PC-3 (cell line): Measurements from ENCODE around the gene MYH11. TPM values are rescaled to one million over a fixed set of nuclear protein-coding genes. Genes with fewer than 3 reads are reported as not detected.

Experiments
- ATAC-seq: fragments of 200-7000 bp; cut with Tn5 transposase; 2 replicates; pipeline ENCODE4 v1.9.1; 2020; ENCODE audit warnings: mild to moderate bottlenecking, moderate library complexity
- BruUV-seq: library from RNA; stranded (reverse); fragments of 400-500 nt; replicated peaks from 2 replicates; lab custom pipeline; 2021; lab: Mats Ljungman, UMichigan
- CTCF ChIA-PET: fragments of 300-600 bp; sonication (Branson Sonifier 250); formaldehyde crosslinking; loops from one replicate; lab custom pipeline; 2022; ENCODE audit warnings: antibody characterized with exemption; lab: Charles Lee
- POLR2A ChIA-PET: fragments of 300-600 bp; sonication (Branson Sonifier 250); formaldehyde crosslinking; loops from one replicate; lab custom pipeline; 2022; ENCODE audit warnings: antibody characterized with exemption; ENCODE audit not compliant: unreplicated experiment; lab: Charles Lee
- DNase-seq: peaks from one replicate; pipeline ENCODE4 v3.0.0-alpha.2; 2015
- H2AFZ ChIP-seq: fragments of 300-600 bp; sonication (generic); 2 replicates; pipeline ENCODE4 v1.6.0; 2016; ENCODE audit warnings: antibody characterized with exemption, low read length
- H3F3A ChIP-seq: fragments of 300-600 bp; sonication (generic); one replicate; pipeline ENCODE4 v1.6.0; 2017; ENCODE audit warnings: antibody characterized with exemption, low read length, control low read depth, mild to moderate bottlenecking; ENCODE audit not compliant: unreplicated experiment
- H3K27ac ChIP-seq: fragments of 300-600 bp; sonication (generic); 2 replicates; pipeline ENCODE4 v1.5.1; 2016; ENCODE audit warnings: mild to moderate bottlenecking, low read length
- H3K27me3 ChIP-seq: fragments of 300-600 bp; sonication (generic); 2 replicates; pipeline ENCODE4 v1.6.1; 2016; ENCODE audit warnings: low read length, mixed read lengths
- H3K36me3 ChIP-seq: fragments of 300-600 bp; sonication (generic); 2 replicates; pipeline ENCODE4 v1.6.1; 2016; ENCODE audit warnings: low read depth, mixed run types, low read length, mixed read lengths
- H3K4me1 ChIP-seq: fragments of 300-600 bp; sonication (generic); 2 replicates; pipeline ENCODE4 v1.5.1; 2016; ENCODE audit warnings: low read length; ENCODE audit not compliant: insufficient read depth
- H3K4me2 ChIP-seq: fragments of 300-600 bp; sonication (generic); 2 replicates; pipeline ENCODE4 v1.6.0; 2016; ENCODE audit warnings: low read length
- H3K4me3 ChIP-seq: fragments of 300-600 bp; sonication (generic); 2 replicates; pipeline ENCODE4 v1.5.1; 2016; ENCODE audit warnings: mild to moderate bottlenecking, low read length, mixed read lengths
- H3K79me2 ChIP-seq: fragments of 300-600 bp; sonication (generic); 2 replicates; pipeline ENCODE4 v1.6.1; 2017; ENCODE audit warnings: low read length, mixed read lengths
- H3K9ac ChIP-seq: fragments of 300-600 bp; sonication (generic); 2 replicates; pipeline ENCODE4 v1.6.0; 2016; ENCODE audit warnings: mild to moderate bottlenecking, low read length
- H3K9me2 ChIP-seq: fragments of 300-600 bp; sonication (generic); replicated peaks from 2 replicates; pipeline ENCODE4 v1.6.1; 2016; ENCODE audit warnings: mixed run types, low read length, mixed read lengths
- H3K9me3 ChIP-seq: fragments of 300-600 bp; sonication (generic); 2 replicates; pipeline ENCODE4 v1.6.1; 2016; ENCODE audit warnings: low read length, mixed read lengths
- H4K20me1 ChIP-seq: fragments of 300-600 bp; sonication (generic); 2 replicates; pipeline ENCODE4 v1.6.1; 2016; ENCODE audit warnings: low read length, mixed read lengths
- EZH2 ChIP-seq: fragments of 300-600 bp; sonication (generic); IDR thresholded peaks from one replicate; pipeline ENCODE4 v1.6.1; 2017; ENCODE audit warnings: antibody characterized with exemption, mild to moderate bottlenecking, low read length; ENCODE audit not compliant: unreplicated experiment
- EZH2phosphoT487 ChIP-seq: fragments of 300-600 bp; sonication (generic); IDR thresholded peaks from 2 replicates; pipeline ENCODE4 v1.6.1; 2018; ENCODE audit warnings: mild to moderate bottlenecking, antibody characterized with exemption, low read length, borderline replicate concordance
- intact Hi-C: fragments of 100-400 bp; cut with micrococcal nuclease; formaldehyde crosslinking; loops from 2 replicates; pipeline ENCODE4 v1.9.0; 2023
- total RNA-seq: library from RNA; depleted of rRNA; stranded (reverse); fragments of >200 nt; gene quantifications from 2 replicates; pipeline ENCODE4 v1.2.3, GENCODE V29; 2014
- TF ChIP-seq, protein P1 (sequence below): fragments of 300-600 bp; sonication (generic); conservative IDR thresholded peaks from 2 replicates; pipeline ENCODE4 v1.5.1; 2017; ENCODE audit warnings: antibody characterized with exemption, low read depth, mild to moderate bottlenecking, low read length

The MYH11 gene
- total RNA-seq, 1 experiment from 2014 or later, result not detected

DNA sequence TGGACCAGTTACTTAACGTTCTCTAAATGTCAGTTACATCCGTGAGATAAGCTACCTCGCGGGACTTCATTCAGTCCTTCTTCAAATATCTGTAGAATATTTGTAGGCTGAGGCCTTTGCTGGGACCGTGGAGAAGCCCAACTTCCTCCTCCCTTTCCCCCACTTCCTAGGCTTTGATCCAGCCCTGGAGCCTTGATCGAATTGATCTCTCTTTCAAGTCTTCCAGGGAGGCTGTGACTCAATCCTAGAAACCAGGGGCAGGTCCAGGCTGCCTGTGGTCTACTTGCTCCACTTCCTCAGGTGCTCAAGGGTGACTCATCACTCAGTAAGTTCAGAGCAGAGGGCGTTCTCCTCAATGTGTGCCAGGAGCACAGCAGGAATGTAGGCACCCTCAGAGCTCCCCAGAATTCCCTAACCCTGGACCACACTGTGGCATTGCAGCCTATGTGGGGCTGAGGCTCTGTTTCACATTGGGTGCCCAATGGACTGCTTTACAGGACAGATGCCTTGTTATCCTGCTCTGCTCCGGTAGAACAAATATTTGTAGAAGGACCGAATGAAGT lies 42.8 kb upstream of the MYH11 start:
- BruUV-seq, result no TSS peak
- CTCF ChIA-PET, result no interaction called here
- H3K9me2 ChIP-seq, result no peaks in the 10 kb centered on the region
- TF ChIP-seq, protein P1, sequence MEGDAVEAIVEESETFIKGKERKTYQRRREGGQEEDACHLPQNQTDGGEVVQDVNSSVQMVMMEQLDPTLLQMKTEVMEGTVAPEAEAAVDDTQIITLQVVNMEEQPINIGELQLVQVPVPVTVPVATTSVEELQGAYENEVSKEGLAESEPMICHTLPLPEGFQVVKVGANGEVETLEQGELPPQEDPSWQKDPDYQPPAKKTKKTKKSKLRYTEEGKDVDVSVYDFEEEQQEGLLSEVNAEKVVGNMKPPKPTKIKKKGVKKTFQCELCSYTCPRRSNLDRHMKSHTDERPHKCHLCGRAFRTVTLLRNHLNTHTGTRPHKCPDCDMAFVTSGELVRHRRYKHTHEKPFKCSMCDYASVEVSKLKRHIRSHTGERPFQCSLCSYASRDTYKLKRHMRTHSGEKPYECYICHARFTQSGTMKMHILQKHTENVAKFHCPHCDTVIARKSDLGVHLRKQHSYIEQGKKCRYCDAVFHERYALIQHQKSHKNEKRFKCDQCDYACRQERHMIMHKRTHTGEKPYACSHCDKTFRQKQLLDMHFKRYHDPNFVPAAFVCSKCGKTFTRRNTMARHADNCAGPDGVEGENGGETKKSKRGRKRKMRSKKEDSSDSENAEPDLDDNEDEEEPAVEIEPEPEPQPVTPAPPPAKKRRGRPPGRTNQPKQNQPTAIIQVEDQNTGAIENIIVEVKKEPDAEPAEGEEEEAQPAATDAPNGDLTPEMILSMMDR, result no peak
- TF ChIP-seq EZH2, result no peak
- TF ChIP-seq EZH2phosphoT487, result no peak
- peak overlapping the region; percentile 25; the same call in 1 of the 2 replicates for H3K4me3 ChIP-seq
- peak overlapping the region; percentile 11; the same call in 1 of the 2 replicates for H3K9ac ChIP-seq
- H3K79me2 ChIP-seq, result no peaks in the 10 kb centered on the region
- DNase-seq, result peak; percentile 95
- ATAC-seq, result peak; percentile 97
- peak overlapping the region; percentile 79 for H3K27ac ChIP-seq
- H2AFZ ChIP-seq, result peak overlapping the region; percentile 35; the same call in 1 of the 2 replicates
- no peaks in the 10 kb centered on the region for H4K20me1 ChIP-seq
- peak overlapping the region; percentile 65 for H3K4me2 ChIP-seq
- H3K36me3 ChIP-seq, result no peaks in the 10 kb centered on the region
- POLR2A ChIA-PET, result interaction anchor here (1.0 kb wide), 1 partner anchor 11 kb away, joined by 3 read pairs; the partner anchor contains the start of gene CEP20
- intact Hi-C loops, result loop anchor here (1.0 kb wide), 2 partner anchors 21 to 47 kb away; no protein-coding TSS in a partner anchor
- H3F3A ChIP-seq, result no peaks in the 10 kb centered on the region
- peaks cover 37% of the 10 kb centered on the region for H3K4me1 ChIP-seq
- no peaks in the 10 kb centered on the region for H3K27me3 ChIP-seq
- no peaks in the 10 kb centered on the region for H3K9me3 ChIP-seq

DNA sequence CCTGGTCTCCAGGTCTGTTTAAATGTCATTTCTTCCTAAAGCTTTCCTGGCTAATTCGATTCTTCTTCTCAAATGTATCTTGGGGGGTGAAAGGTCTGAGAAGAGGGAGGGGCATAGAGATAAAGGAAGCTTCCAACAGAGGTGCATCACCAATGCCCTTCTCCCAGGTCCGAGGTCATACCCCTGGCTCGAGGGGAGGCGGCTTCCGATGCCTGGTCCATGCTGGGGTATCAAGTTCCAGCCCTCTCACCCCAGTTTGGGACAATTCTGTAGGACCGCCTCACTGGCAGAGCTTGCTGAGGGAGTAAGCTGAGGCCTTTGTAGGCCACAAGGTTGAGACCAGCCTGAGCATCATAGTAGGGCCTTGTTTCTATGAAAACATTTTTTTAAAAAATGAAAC lies 41.8 kb upstream of the MYH11 start:
- ATAC-seq (no peak), DNase-seq (no peak)
- no peak overlapping the region for H2AFZ ChIP-seq
- H3K9ac ChIP-seq, result no peak overlapping the region
- no peaks in the 10 kb centered on the region for H3K27me3 ChIP-seq
- H3K4me2 ChIP-seq, result no peak overlapping the region
- H3F3A ChIP-seq, result no peaks in the 10 kb centered on the region
- CTCF ChIA-PET, result no interaction called here
- no peaks in the 10 kb centered on the region for H3K36me3 ChIP-seq
- H3K9me3 ChIP-seq, result no peaks in the 10 kb centered on the region
- no peak overlapping the region; the same call in 1 of the 2 replicates for H3K27ac ChIP-seq
- intact Hi-C loops, result loop anchor here (1.0 kb wide), 2 partner anchors 22 to 48 kb away; no protein-coding TSS in a partner anchor
- no peaks in the 10 kb centered on the region for H3K79me2 ChIP-seq
- POLR2A ChIA-PET, result no interaction called here
- H3K9me2 ChIP-seq, result no peaks in the 10 kb centered on the region
- H3K4me1 ChIP-seq, result peaks cover 37% of the 10 kb centered on the region
- BruUV-seq, result no TSS peak
- no peak overlapping the region for H3K4me3 ChIP-seq
- TF ChIP-seq EZH2phosphoT487 (no peak), EZH2 (no peak)
- TF ChIP-seq, protein P1, result no peak
- no peaks in the 10 kb centered on the region for H4K20me1 ChIP-seq

DNA sequence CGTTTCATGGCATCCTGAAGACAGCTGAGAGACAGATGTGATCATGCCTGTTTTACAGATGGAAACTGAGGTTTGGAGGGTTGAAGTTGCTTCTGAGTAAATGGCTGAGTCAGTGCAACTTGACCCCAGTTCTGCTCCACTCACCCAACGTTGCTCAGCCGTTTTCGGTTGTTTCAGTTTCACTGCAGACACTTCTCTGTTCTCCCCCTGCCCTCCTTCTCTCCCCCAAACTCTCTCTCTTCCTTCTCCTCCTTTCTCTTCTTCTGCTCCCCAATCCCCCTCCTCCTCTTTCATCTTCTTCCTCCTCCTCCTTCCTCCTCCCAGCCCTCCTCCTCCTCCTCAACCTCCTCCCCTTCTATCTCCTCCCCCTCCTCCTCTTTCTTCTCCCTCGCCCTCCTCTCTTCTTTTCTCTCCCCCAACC lies 41.0 kb upstream of the MYH11 start:
- CTCF ChIA-PET, result no interaction called here
- H3K4me1 ChIP-seq, result peaks cover 37% of the 10 kb centered on the region
- no peaks in the 10 kb centered on the region for H3F3A ChIP-seq
- TF ChIP-seq EZH2phosphoT487 (no peak), EZH2 (no peak)
- TF ChIP-seq, protein P1, result no peak
- peak overlapping the region; percentile 65 for H2AFZ ChIP-seq
- H3K9me3 ChIP-seq, result no peaks in the 10 kb centered on the region
- no peaks in the 10 kb centered on the region for H3K79me2 ChIP-seq
- ATAC-seq (0 out of 2 replicates have a peak, but pooled peaks have one; percentile 7), DNase-seq (peak; percentile 38)
- peak overlapping the region; percentile 71 for H3K4me2 ChIP-seq
- H3K27me3 ChIP-seq, result no peaks in the 10 kb centered on the region
- no peaks in the 10 kb centered on the region for H4K20me1 ChIP-seq
- BruUV-seq, result no TSS peak
- POLR2A ChIA-PET, result no interaction called here
- no peaks in the 10 kb centered on the region for H3K9me2 ChIP-seq
- peak overlapping the region; percentile 49; the same call in 1 of the 2 replicates for H3K4me3 ChIP-seq
- H3K27ac ChIP-seq, result peak overlapping the region; percentile 70
- H3K9ac ChIP-seq, result peak overlapping the region; percentile 30
- no peaks in the 10 kb centered on the region for H3K36me3 ChIP-seq
- intact Hi-C loops, result no loop called here
